C4-2B (cell line): Measurements from ENCODE around the gene NR2E1.

ENCODE experiments used
- H3K27ac ChIP-seq: fragments of 450-650 bp; 2 replicates; pipeline ENCODE4 v1.5.1; 2017
- ZFX ChIP-seq: fragments of 450-650 bp; IDR thresholded peaks from 2 replicates; pipeline ENCODE4 v1.6.1; 2017
- TF ChIP-seq, protein P1 (sequence below): fragments of 450-650 bp; conservative IDR thresholded peaks from 2 replicates; pipeline ENCODE4 v1.5.1; 2017; ENCODE audit warnings: mild to moderate bottlenecking

The NR2E1 gene

DNA sequence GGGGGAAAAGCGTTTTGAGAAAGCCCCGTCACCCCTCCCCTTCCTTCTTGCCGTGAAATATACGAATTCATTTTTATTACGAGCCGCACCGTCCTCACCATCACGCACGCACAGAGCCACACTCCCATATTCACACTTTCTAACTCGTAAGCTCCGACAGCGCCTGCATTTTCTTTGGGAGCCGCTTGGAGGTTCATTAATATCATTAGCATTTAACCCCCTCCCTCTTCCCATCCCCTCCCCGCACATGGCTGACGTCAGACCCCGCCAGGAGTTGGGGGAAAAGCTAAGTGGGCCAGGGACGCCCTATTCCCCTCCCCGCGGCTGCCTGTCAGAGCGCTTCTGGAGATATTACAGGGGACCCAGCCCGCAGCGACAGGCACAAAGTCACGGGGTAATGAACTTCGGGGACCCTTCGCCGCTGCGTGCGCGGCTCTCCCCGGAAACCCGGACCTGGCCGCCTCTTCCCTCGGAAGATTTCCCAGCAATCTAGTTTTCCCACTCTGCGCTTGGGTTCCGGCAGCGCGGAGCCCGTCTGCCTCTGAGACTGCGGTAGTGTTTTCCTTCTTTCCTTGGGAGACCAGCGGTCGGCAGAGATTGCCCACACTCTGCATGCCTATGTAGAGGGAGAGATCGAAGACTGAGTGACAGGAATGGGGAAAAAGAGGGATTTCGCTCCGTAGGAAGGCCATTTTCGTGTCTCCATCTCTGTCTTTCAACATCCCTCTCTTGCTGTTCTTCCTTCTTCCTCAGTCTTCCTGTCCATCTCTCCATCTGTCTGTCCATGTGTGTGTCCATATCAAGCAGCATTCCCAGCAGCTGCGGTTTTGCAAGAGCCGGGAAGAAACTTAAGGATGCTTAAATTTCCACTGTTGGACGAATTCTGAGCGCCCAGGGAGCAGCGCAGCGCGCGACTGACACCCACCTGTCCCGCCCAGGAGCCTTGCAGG, at the start of gene NR2E1:
TSS of gene NR2E1 (plus strand) at position 309 of the 950 bp plus-strand sequence. CDS start 744 bp downstream, outside the sequence.
- TF ChIP-seq, protein P1, sequence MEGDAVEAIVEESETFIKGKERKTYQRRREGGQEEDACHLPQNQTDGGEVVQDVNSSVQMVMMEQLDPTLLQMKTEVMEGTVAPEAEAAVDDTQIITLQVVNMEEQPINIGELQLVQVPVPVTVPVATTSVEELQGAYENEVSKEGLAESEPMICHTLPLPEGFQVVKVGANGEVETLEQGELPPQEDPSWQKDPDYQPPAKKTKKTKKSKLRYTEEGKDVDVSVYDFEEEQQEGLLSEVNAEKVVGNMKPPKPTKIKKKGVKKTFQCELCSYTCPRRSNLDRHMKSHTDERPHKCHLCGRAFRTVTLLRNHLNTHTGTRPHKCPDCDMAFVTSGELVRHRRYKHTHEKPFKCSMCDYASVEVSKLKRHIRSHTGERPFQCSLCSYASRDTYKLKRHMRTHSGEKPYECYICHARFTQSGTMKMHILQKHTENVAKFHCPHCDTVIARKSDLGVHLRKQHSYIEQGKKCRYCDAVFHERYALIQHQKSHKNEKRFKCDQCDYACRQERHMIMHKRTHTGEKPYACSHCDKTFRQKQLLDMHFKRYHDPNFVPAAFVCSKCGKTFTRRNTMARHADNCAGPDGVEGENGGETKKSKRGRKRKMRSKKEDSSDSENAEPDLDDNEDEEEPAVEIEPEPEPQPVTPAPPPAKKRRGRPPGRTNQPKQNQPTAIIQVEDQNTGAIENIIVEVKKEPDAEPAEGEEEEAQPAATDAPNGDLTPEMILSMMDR: no peak
- TF ChIP-seq ZFX: no peak
- H3K27ac ChIP-seq: no peak within 1 kb of the TSS

DNA sequence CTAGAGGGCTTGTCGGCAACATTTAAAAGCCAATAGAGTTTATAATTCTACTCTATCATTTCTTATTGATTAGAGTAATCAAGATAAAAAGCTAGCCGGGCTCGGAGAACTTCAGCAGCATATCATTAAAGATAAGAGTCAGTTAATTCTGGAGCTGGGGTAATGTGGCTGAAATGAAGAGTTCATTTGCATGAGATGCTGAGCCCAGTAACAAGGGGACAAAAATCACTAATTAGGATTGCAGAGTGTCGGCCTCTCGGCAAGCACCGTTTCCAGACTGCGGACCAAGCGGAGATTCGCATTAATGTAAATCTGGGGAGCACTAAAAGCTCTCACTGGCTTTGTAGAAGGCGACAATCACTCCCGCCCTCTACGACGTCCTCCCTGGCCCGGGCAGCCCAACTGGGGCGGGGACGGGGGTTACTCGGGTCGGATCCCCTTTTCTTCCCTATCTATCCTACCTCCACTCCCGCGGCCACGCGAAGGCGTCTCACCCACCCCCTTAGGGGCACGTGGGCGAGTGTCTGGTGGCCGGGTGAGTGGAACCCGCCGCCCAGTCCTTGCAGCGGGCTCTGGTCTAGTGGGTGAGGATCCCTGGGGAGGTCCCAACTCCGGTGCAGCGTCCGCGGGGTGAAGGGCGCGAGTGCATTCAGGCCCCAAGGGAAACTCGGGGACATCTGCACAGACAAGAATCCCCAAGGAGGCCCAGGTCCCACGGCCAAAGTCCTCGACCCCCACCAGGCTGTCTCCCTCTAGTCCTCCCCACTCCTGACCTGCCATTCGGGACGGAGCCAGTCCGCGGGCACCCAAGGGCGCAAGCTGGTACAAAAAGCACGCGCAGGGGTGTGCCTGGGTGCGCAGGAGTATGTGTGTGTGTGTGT, 49.0 kb upstream of the NR2E1 start:
- TF ChIP-seq, protein P1: no peak
- TF ChIP-seq ZFX: no peak
- no peak overlapping the region for H3K27ac ChIP-seq

DNA sequence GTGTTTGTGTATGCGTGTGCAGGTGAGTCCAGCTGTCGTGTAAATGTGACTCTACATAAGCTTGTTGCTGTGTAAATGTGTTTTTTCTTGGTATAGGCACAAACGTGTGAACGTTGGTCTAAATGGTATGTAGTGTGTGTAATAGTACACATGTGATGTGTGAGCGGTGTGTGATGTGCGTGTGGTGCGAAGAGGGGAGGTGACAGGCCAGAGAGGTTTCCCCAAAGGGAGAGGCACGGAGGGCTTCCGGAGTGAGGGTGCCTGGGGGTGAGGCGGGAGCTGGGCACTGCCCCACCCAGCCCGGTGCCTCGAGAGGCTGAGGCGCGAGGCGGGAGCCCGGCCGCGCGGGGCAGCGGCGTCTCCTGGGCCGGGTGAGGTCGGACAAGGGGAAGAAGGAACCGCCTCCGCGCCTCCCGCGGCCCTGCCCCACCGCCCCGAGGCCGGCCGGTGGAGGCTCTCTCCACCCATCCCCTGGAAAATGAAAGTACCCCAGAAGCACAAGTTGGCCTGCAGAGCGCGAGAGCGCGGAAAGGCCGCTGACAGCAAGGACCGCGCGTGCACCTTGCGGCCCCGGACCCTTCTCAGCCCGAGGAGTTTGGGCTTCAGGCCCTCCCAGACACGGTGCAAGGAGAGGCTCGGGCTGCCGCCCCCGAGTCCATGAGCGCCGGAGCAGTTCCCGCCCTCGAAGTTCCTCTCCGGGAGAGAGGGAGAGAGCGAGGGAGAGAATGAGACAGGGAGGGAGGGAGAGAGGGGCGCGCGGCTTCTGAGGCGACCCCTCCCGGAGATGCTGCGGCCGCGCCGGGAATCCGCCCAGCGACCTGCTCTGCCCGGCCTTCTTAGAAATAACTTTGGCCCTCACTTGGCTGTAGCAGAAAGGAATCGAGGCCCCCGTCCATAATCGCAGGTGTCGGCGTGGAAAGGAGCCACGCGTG, 48.1 kb upstream of the NR2E1 start:
- no peak for TF ChIP-seq ZFX
- TF ChIP-seq, protein P1: no peak
- H3K27ac ChIP-seq: no peak overlapping the region

DNA sequence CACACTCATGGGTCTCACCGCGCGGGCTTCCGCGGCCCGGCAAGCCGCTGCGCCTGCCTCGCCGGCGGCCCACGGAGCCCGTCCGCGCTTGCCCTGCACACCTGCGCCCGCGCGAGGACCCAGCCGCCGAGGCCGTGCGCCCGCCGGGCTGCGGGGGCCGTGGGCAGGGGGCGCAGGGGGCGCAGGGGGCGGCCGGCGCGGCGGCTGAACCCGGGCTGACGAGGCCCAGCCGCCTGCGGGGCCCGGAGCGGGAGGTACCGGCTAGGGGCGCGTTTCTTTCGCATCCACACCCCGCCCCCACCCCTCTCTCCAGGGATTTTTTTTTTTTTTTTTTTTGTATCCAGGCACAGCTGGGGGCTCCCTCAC, 47.5 kb upstream of the NR2E1 start:
- no peak overlapping the region for H3K27ac ChIP-seq
- no peak for TF ChIP-seq ZFX
- TF ChIP-seq, protein P1: no peak

DNA sequence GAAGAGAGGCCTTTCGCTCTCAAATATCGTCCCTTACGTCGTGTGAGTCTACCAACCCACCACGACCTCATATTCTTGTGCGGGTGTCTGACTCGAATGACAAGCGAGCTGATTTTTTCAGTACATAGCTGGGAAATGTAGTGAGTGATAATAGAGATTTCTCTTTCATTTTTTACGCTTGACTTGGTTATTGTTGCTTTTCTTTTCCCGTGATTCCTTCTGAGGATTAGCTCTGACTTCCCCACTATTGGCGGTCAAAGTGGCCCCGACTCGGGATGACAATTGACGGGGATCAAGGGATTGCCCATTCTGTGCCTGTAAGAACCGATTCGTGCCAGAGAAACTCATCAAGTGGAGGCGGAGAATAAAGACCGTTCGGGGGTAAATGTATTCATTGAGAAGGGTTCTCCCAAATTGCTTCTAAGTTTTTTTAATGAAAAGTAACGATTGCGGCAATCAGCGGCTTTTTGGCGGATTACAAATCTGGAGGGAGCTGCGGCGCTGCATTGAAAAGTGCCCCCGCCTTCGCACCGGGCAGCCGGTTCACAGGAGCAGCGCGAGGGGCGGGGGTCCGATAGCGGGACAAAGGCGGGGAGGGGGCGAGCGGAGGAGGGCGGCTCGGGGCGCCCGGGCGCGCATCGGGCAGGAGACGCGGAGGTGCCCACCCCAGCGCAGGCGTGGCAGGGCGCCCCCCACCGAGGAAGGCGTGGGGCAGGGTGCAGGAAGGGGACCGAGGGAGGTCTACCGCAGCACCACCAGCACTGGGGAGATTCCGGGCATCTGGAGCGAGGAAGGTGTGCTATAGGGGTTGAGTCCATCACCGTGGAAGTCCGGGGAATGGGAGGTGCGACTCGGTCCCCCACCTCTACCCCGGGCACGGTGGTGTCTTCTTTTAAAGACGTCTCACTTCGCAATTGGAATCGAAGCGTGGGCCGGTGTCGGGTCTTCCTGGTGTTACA, 46.7 kb upstream of the NR2E1 start:
- no peak overlapping the region for H3K27ac ChIP-seq
- TF ChIP-seq ZFX: no peak
- TF ChIP-seq, protein P1: no peak

DNA sequence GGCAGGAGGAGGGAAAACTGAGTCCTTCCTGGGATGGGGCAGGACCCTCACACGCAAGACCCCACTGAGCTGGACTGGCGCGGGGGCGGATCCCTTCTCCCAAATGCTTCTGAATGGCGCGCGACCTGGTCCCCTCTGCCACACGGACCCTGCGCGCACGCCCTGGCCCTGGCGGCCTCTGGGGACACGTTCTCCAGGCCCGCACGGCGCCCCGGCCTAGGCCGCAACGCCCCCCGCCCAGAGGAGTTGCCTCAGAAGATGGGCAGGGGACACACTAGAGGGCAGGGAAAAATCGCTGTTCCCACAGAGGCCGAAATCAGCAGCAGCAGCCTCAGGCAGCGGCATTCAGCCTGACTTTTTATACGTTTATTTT, 46.1 kb upstream of the NR2E1 start:
- no peak for TF ChIP-seq ZFX
- TF ChIP-seq, protein P1: no peak
- H3K27ac ChIP-seq: no peak overlapping the region
